SU-DHL-6 (cell line): ENCODE measurements around the gene EPHA6.
A peak's percentile ranks its signal among the peaks of the same experiment; 100 is the strongest.

ENCODE experiments used
- H2AFZ ChIP-seq: fragments of 200-600 bp; sonication (generic); 2 replicates; pipeline ENCODE4 v1.6.1; 2014; ENCODE audit warnings: low read depth, mild to moderate bottlenecking, moderate library complexity, mixed read lengths, antibody characterized with exemption, low read length; ENCODE audit not compliant: severe bottlenecking
- H3F3A ChIP-seq: fragments of 200-600 bp; shearing (Covaris generic); 2 replicates; pipeline ENCODE4 v1.6.0; 2016; ENCODE audit warnings: antibody characterized with exemption, mild to moderate bottlenecking; ENCODE audit not compliant: insufficient read depth
- H3K27ac ChIP-seq: fragments of 200-600 bp; sonication (generic); 2 replicates; pipeline ENCODE4 v1.5.1; 2016; ENCODE audit warnings: low read depth, mild to moderate bottlenecking, low read length, moderate library complexity, mixed read lengths
- H3K27me3 ChIP-seq: fragments of 200-600 bp; sonication (generic), shearing (Covaris generic); 2 replicates; pipeline ENCODE4 v1.6.0; 2014; ENCODE audit warnings: mild to moderate bottlenecking, low read length
- H3K36me3 ChIP-seq: fragments of 200-600 bp; sonication (generic); 2 replicates; pipeline ENCODE4 v1.6.1; 2014; ENCODE audit warnings: mild to moderate bottlenecking, low read length, mixed read lengths
- H3K4me2 ChIP-seq: fragments of 300-600, 200-600 bp; shearing (Covaris generic), sonication (generic); 2 replicates; pipeline ENCODE4 v1.6.0; 2014; ENCODE audit warnings: low read length, low read depth, mild to moderate bottlenecking; ENCODE audit not compliant: poor library complexity, severe bottlenecking
- H3K4me3 ChIP-seq: fragments of 200-600 bp; sonication (generic); 2 replicates; pipeline ENCODE4 v1.5.1; 2014; ENCODE audit warnings: antibody characterized with exemption, low read length, mild to moderate bottlenecking, mixed read lengths; ENCODE audit not compliant: insufficient read depth, poor library complexity, severe bottlenecking
- H3K79me2 ChIP-seq: fragments of 200-600 bp; sonication (generic); 2 replicates; pipeline ENCODE4 v1.6.1; 2014; ENCODE audit warnings: mild to moderate bottlenecking, low read length, moderate library complexity; ENCODE audit not compliant: insufficient read depth
- H3K9ac ChIP-seq: fragments of 200-600 bp; sonication (generic); 2 replicates; pipeline ENCODE4 v1.7.0; 2014; ENCODE audit warnings: mild to moderate bottlenecking, low read length
- H3K9me2 ChIP-seq: fragments of 200-600 bp; sonication (generic); replicated peaks from 2 replicates; pipeline ENCODE4 v1.6.1; 2014; ENCODE audit warnings: low read length; ENCODE audit not compliant: insufficient read depth
- H3K9me3 ChIP-seq: fragments of 200-600 bp; sonication (generic); 2 replicates; pipeline ENCODE4 v1.6.1; 2014; ENCODE audit warnings: low read length, mixed read lengths; ENCODE audit not compliant: insufficient read depth
- H4K20me1 ChIP-seq: fragments of 200-600 bp; sonication (generic); 2 replicates; pipeline ENCODE4 v1.6.1; 2014; ENCODE audit warnings: low read depth, mild to moderate bottlenecking, antibody characterized with exemption, low read length, moderate library complexity, mixed read lengths
- EZH2phosphoT487 ChIP-seq: fragments of 200-600 bp; sonication (generic), shearing (Covaris generic); conservative IDR thresholded peaks from 2 replicates; pipeline ENCODE4 v1.6.1; 2018; ENCODE audit warnings: mild to moderate bottlenecking, antibody characterized with exemption, low read length, moderate library complexity, mixed read lengths
- TF ChIP-seq, protein P1 (sequence below): fragments of 200-600 bp; sonication (generic); IDR thresholded peaks from one replicate; pipeline ENCODE4 v1.5.1; 2017; ENCODE audit warnings: antibody characterized with exemption, mild to moderate bottlenecking, low read length, moderate library complexity; ENCODE audit not compliant: insufficient read depth, poor library complexity, severe bottlenecking

The EPHA6 gene

DNA sequence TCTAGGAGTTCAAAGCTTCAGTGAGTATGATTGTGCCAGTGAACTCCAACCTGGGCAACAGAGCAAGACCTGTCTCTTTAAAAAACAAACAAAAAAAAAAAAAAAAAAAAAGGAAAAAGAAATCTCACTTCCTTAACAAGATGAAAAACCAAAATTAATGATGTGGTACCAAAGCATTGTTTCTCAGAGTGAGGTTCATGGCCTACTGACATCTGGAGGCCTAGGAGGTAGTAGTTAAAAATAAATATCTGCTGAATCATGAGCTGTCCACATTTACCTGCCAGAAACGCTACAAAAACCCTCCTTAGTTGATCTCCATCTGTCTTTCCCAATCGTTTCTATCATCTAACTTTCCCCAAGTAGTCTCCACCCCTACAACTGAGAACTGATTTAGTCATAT, 51.2 kb downstream of the EPHA6 start:
- H3K9me2 ChIP-seq, result no peaks in the 10 kb centered on the region
- H3K79me2 ChIP-seq, result no peaks in the 10 kb centered on the region
- no peak overlapping the region for H3K27ac ChIP-seq
- TF ChIP-seq EZH2phosphoT487, result no peak
- TF ChIP-seq, protein P1, sequence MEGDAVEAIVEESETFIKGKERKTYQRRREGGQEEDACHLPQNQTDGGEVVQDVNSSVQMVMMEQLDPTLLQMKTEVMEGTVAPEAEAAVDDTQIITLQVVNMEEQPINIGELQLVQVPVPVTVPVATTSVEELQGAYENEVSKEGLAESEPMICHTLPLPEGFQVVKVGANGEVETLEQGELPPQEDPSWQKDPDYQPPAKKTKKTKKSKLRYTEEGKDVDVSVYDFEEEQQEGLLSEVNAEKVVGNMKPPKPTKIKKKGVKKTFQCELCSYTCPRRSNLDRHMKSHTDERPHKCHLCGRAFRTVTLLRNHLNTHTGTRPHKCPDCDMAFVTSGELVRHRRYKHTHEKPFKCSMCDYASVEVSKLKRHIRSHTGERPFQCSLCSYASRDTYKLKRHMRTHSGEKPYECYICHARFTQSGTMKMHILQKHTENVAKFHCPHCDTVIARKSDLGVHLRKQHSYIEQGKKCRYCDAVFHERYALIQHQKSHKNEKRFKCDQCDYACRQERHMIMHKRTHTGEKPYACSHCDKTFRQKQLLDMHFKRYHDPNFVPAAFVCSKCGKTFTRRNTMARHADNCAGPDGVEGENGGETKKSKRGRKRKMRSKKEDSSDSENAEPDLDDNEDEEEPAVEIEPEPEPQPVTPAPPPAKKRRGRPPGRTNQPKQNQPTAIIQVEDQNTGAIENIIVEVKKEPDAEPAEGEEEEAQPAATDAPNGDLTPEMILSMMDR, result no peak
- no peaks in the 10 kb centered on the region for H3K36me3 ChIP-seq
- H2AFZ ChIP-seq, result peak overlapping the region; percentile 26
- H3F3A ChIP-seq, result no peaks in the 10 kb centered on the region
- H3K9ac ChIP-seq, result no peak overlapping the region
- H3K4me2 ChIP-seq, result no peak overlapping the region
- H3K4me3 ChIP-seq, result no peak overlapping the region
- H3K9me3 ChIP-seq, result no peaks in the 10 kb centered on the region
- H3K27me3 ChIP-seq, result no peaks in the 10 kb centered on the region
- H4K20me1 ChIP-seq, result no peaks in the 10 kb centered on the region

DNA sequence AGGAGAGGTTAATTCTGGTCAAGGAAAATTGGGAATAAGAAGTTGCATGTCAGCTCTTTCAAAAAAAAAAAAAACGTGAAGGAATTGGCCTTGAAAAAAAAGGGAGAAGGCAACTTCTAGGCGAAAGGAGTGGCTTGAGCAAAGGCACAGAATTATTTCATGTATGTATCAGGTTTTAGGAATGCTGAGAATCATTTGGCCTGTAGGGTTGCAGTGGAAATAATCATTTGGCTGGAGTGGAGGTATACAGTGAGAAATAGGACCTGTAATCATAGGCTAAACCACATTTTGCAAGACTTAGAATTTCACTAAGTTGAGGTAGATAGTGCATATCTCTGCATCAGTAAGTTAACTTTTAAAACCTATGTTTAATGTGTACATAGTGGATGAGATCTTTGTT, 54.9 kb downstream of the EPHA6 start:
- H3K27ac ChIP-seq, result no peak overlapping the region
- H3K36me3 ChIP-seq, result no peaks in the 10 kb centered on the region
- H3K9me3 ChIP-seq, result no peaks in the 10 kb centered on the region
- H4K20me1 ChIP-seq, result no peaks in the 10 kb centered on the region
- H3K4me2 ChIP-seq, result no peak overlapping the region
- H3K27me3 ChIP-seq, result no peaks in the 10 kb centered on the region
- no peaks in the 10 kb centered on the region for H3K79me2 ChIP-seq
- H2AFZ ChIP-seq, result no peak overlapping the region
- no peak overlapping the region for H3K9ac ChIP-seq
- no peak overlapping the region for H3K4me3 ChIP-seq
- H3K9me2 ChIP-seq, result no peaks in the 10 kb centered on the region
- H3F3A ChIP-seq, result no peaks in the 10 kb centered on the region
- TF ChIP-seq, protein P1, result no peak
- TF ChIP-seq EZH2phosphoT487, result no peak

DNA sequence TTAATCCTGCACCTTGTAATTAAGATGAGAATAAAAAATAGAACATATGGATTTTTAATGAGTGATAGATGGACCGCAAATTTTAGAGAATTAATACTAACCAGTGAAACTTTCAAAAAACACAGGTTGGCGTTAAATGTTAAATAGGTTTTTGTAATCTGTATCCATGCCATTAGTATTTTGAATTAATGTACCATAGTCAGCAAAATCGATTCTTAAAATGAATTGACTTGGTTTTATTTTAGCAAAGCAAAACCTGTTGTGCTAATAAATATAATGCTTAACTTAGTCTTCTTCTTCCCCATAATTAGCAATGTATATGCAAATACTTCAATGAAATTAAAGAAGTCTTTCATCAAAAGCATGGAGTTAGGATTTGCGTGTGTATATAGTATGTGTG, 63.1 kb downstream of the EPHA6 start:
- H2AFZ ChIP-seq, result no peak overlapping the region
- H4K20me1 ChIP-seq, result no peaks in the 10 kb centered on the region
- H3K36me3 ChIP-seq, result no peaks in the 10 kb centered on the region
- H3K4me3 ChIP-seq, result no peak overlapping the region
- no peak overlapping the region for H3K27ac ChIP-seq
- no peaks in the 10 kb centered on the region for H3K9me2 ChIP-seq
- H3K9me3 ChIP-seq, result no peaks in the 10 kb centered on the region
- no peak for TF ChIP-seq EZH2phosphoT487
- TF ChIP-seq, protein P1, result no peak
- H3K27me3 ChIP-seq, result no peaks in the 10 kb centered on the region
- no peaks in the 10 kb centered on the region for H3F3A ChIP-seq
- no peaks in the 10 kb centered on the region for H3K79me2 ChIP-seq
- no peak overlapping the region for H3K9ac ChIP-seq
- no peak overlapping the region for H3K4me2 ChIP-seq
